ENCODE data around the gene ATOH8. TPM values are rescaled to one million over a fixed set of nuclear protein-coding genes. Genes with fewer than 3 reads are reported as not detected.

The ATOH8 gene
- total RNA-seq, 4 donors from 2014 or later, result 34.5 to 79.5 (median 59.6) TPM

DNA sequence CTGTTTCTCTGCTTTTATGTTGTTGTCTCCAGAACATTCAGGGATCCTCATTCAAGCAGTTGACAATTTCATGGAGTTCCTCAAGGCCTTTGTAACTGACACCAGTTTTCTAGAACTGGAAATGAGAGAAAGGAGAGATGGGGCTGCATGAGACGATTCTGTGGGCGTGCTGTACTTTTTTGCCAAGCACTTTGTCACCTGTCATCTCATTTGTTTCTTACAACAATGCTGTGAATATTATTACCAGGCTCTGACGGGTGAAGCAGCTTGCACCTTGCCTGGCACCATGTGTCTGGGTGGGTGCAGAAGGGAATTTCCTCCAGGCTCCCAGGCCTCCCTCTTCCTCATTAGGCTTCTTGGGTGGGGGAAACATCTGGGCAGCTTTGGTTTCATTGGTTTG is 22.2 kb upstream of the ATOH8 start:
- Histone ChIP-seq H3K36me3 (no peaks in the 10 kb centered on the region), H3K4me3 (no peak overlapping the region), H3K27me3 (no peaks in the 10 kb centered on the region), H3K4me1 (peaks cover 0 to 42% (median under 1%) of the 10 kb centered on the region in 3 donors), H3K27ac (no peak overlapping the region), H3K9me3 (no peaks in the 10 kb centered on the region)
- WGBS, 2 donors (ENCODE audit: low coverage in 1 of 2), result 58 to 73% methylated on average over 3 of the region's 3 CpGs
- TF ChIP-seq POLR2A (IDR thresholded peaks at IDR 0.05), result no peak
- no peak for TF ChIP-seq POLR2AphosphoS5 (IDR thresholded peaks at IDR 0.05)
- no peak for TF ChIP-seq CTCF (IDR thresholded peaks at IDR 0.05)
- no peak for TF ChIP-seq EP300 (IDR thresholded peaks at IDR 0.05)
- no peak for ATAC-seq

DNA sequence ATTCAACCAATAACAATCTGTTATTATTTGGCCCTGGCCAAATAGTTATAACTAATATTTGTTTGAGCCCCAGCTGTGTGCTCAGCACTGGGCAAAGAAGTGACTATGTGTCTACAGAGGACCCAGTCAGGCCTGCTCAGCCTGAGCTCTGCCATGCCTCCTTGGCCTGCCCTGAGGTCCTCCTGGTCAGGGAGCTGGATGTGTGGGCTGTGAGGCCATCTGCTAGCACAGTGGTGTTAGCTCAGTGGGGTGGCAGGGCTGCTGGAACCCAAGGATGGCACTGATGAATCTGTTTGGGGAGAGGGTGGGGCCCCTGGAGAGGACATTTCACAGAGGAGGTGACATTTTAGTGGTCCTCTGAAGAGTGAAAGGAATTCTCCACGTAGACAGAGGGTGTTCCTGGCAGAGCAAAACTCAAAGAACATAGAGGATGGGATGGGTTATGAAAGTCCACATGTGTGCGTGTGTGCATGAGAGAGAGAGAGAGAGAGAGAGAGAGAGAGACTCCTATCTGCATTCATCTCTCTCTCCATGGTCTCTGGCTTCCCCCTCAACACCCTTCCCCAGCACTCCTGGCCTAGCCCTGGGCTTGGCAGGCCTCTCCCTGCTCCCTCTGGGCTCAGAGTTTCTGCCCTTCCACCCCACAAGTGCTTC is 21.2 kb upstream of the ATOH8 start:
- Histone ChIP-seq H3K9me3 (no peaks in the 10 kb centered on the region), H3K27me3 (no peaks in the 10 kb centered on the region), H3K27ac (peak overlapping the region in 2 of 4 donors; percentile 12 to 27), H3K4me3 (no peak overlapping the region), H3K4me1 (peaks cover 0 to 50% (median 7%) of the 10 kb centered on the region in 3 donors), H3K36me3 (no peaks in the 10 kb centered on the region)
- no peak for TF ChIP-seq POLR2A (IDR thresholded peaks at IDR 0.05)
- TF ChIP-seq POLR2AphosphoS5 (IDR thresholded peaks at IDR 0.05), result no peak
- ATAC-seq, result no peak
- 71% methylated on average over 2 of the region's 2 CpGs; no CpG with 5 or more reads in 1 of the 2 donors for WGBS, 2 donors (ENCODE audit: low coverage in 1 of 2)

- no peak for ATAC-seq
- Histone ChIP-seq H3K27me3 (no peaks in the 10 kb centered on the region), H3K27ac (peak overlapping the region in 2 of 4 donors; percentile 12 to 27), H3K36me3 (no peaks in the 10 kb centered on the region), H3K4me1 (peaks cover 0 to 57% (median 7%) of the 10 kb centered on the region in 3 donors), H3K9me3 (no peaks in the 10 kb centered on the region), H3K4me3 (no peak overlapping the region)
- TF ChIP-seq POLR2A (IDR thresholded peaks at IDR 0.05) (no peak), POLR2AphosphoS5 (IDR thresholded peaks at IDR 0.05) (no peak), EP300 (IDR thresholded peaks at IDR 0.05) (no peak), CTCF (IDR thresholded peaks at IDR 0.05) (no peak)
- 92 to 97% methylated on average over 2 to 5 of the region's 18 CpGs for WGBS, 2 donors (ENCODE audit: low coverage in 1 of 2)
These were observed 20.4 kb upstream of the ATOH8 start for GRCh38 chr2:85733121-85733960.

- no peaks in the 10 kb centered on the region for H3K9me3 ChIP-seq
- H3K4me3 ChIP-seq, result no peak overlapping the region
- H3K27me3 ChIP-seq, result no peaks in the 10 kb centered on the region
- H3K4me1 ChIP-seq, result peaks cover 0 to 54% (median 7%) of the 10 kb centered on the region in 3 donors
- 100% methylated on average over 1 of the region's 4 CpGs; no CpG with 5 or more reads in 1 of the 2 donors for WGBS, 2 donors (ENCODE audit: low coverage in 1 of 2)
- no peaks in the 10 kb centered on the region for H3K36me3 ChIP-seq
- no peak overlapping the region for H3K27ac ChIP-seq
- TF ChIP-seq CTCF (IDR thresholded peaks at IDR 0.05) (no peak), POLR2AphosphoS5 (IDR thresholded peaks at IDR 0.05) (no peak), EP300 (IDR thresholded peaks at IDR 0.05) (no peak), POLR2A (IDR thresholded peaks at IDR 0.05) (no peak)
- ATAC-seq, result no peak
These were observed 19.8 kb upstream of the ATOH8 start for GRCh38 chr2:85734015-85734414.

DNA sequence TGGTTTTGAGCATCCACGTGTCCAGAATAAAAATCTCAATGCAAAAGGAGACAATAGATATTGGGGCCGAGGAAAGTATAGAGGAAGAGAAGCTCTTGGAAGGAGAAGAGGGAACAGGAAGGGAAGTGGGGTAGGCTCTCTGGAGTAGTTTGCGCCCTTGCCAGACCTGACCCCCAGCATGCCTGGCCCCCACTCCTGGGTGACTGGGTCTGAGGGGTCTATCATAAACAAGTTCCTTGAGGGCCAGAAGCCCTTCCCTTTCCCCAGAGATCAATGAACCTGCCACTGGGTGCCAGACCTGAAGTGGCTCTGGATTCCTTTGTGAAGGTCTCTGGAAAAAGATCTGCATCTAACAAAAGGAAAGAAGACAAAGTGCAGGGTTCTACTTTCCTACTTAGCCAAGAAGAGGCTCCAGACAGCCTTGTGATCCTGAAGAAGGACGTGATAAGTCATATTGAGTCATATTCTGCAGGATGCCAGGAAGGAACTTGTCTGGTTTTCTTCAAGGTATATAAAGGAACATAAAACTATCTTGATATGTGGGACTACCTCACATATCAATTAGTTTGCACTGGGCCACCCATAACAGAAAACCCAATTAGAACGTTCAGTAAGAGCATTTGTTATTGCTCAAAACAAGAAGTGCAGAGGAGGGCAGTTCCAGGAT is 18.7 kb upstream of the ATOH8 start:
- Histone ChIP-seq H3K9me3 (no peaks in the 10 kb centered on the region), H3K4me1 (peaks cover 0 to 49% (median 7%) of the 10 kb centered on the region in 3 donors), H3K27me3 (no peaks in the 10 kb centered on the region), H3K4me3 (no peak overlapping the region), H3K36me3 (no peaks in the 10 kb centered on the region), H3K27ac (peak overlapping the region in 1 of 4 donors; percentile 12)
- TF ChIP-seq CTCF (IDR thresholded peaks at IDR 0.05), result no peak
- no peak for TF ChIP-seq POLR2AphosphoS5 (IDR thresholded peaks at IDR 0.05)
- no peak for TF ChIP-seq EP300 (IDR thresholded peaks at IDR 0.05)
- no peak for TF ChIP-seq POLR2A (IDR thresholded peaks at IDR 0.05)
- 58 to 82% methylated on average over 2 to 3 of the region's 5 CpGs for WGBS, 2 donors (ENCODE audit: low coverage in 1 of 2)
- ATAC-seq, result no peak
